OCI-LY3 (cell line): ENCODE data around the gene POLK.
"Not testable (repeated sequence)": the region's sequence is repeated elsewhere in the genome, so short reads cannot be mapped to it uniquely, and the experiment has no call there.

Source experiments
- H2AFZ ChIP-seq: fragments of 200-600, 300-600 bp; shearing (Covaris generic); 2 replicates; pipeline ENCODE4 v1.6.0; 2014; ENCODE audit warnings: antibody characterized with exemption, low read depth, low read length
- H3K27ac ChIP-seq: fragments of 200-600, 300-600 bp; sonication (generic); 2 replicates; pipeline ENCODE4 v1.5.1; 2014; ENCODE audit warnings: mild to moderate bottlenecking, low read length, moderate library complexity, mixed read lengths
- H3K27me3 ChIP-seq: fragments of 200-600, 300-600 bp; sonication (generic); 2 replicates; pipeline ENCODE4 v1.6.1; 2014; ENCODE audit warnings: low read depth, low read length, mixed read lengths
- H3K36me3 ChIP-seq: fragments of 200-600, 300-600 bp; sonication (generic); replicated peaks from 2 replicates; pipeline ENCODE3; 2014; ENCODE audit warnings: low read depth, low read length, mixed read lengths
- H3K4me1 ChIP-seq: fragments of 300-600, 200-600 bp; sonication (generic); 2 replicates; pipeline ENCODE4 v1.6.1; 2014; ENCODE audit warnings: low read length, mixed read lengths
- H3K4me2 ChIP-seq: fragments of 200-600, 300-600 bp; sonication (generic); 2 replicates; pipeline ENCODE4 v1.6.1; 2014; ENCODE audit warnings: low read length, mixed read lengths
- H3K4me3 ChIP-seq: fragments of 300-600, 200-600 bp; sonication (generic); 2 replicates; pipeline ENCODE4 v1.5.1; 2014; ENCODE audit warnings: antibody characterized with exemption, mild to moderate bottlenecking, low read length, moderate library complexity
- H3K79me2 ChIP-seq: fragments of 300-600, 200-600 bp; shearing (Covaris generic); 2 replicates; pipeline ENCODE4 v1.6.1; 2014; ENCODE audit warnings: mild to moderate bottlenecking, low read length, mixed read lengths
- H3K9ac ChIP-seq: fragments of 300-600, 200-600 bp; shearing (Covaris generic); 2 replicates; pipeline ENCODE4 v1.6.0; 2014; ENCODE audit warnings: mild to moderate bottlenecking, low read length, moderate library complexity
- H3K9me3 ChIP-seq: fragments of 200-600, 300-600 bp; shearing (Covaris generic); 2 replicates; pipeline ENCODE4 v1.6.1; 2014; ENCODE audit warnings: low read length, mixed read lengths; ENCODE audit not compliant: insufficient read depth
- H4K20me1 ChIP-seq: fragments of 200-600, 300-600 bp; sonication (generic); 2 replicates; pipeline ENCODE4 v1.6.1; 2016; ENCODE audit warnings: low read length, mixed read lengths; ENCODE audit not compliant: insufficient read depth
- CTCF ChIP-seq: fragments of 200-600, 300-600 bp; sonication (generic); IDR thresholded peaks from 2 replicates; pipeline ENCODE4 v1.5.1; 2014; ENCODE audit warnings: antibody characterized with exemption, low read length, low read depth
- EZH2phosphoT487 ChIP-seq: fragments of 200-600 bp; shearing (Covaris generic); IDR thresholded peaks from 2 replicates; pipeline ENCODE4 v1.6.1; 2018; ENCODE audit warnings: antibody characterized with exemption, mixed run types, low read depth

POLK gene

DNA sequence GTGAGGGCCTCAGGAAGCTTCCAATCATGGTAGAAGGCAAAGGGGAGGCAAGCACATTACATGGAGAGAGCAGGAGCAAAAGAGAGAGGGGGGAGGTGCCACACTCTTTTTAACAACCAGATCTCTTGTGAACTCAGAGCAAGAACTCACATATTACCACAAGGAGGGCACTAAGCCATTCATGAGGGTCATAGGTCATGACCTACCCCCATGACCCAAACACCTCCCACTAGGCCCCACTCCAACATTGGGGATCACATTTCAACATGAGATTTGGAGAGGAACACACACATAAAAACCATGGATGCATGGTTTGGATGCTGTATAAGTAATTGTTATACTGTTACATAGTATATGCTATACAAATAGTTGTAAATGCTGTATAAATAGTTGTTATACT lies 17.5 kb downstream of the POLK start:
- no peaks in the 10 kb centered on the region for H4K20me1 ChIP-seq
- peaks cover 39% of the 10 kb centered on the region for H3K79me2 ChIP-seq
- H3K9ac ChIP-seq = no peak overlapping the region
- no peaks in the 10 kb centered on the region for H3K27me3 ChIP-seq
- no peak overlapping the region for H3K27ac ChIP-seq
- H3K36me3 ChIP-seq = peaks cover 5% of the 10 kb centered on the region
- H3K4me2 ChIP-seq = no peak overlapping the region
- H3K4me1 ChIP-seq = peaks cover 29% of the 10 kb centered on the region
- TF ChIP-seq CTCF = no peak
- H3K4me3 ChIP-seq = no peak overlapping the region
- no peak overlapping the region for H2AFZ ChIP-seq
- no peaks in the 10 kb centered on the region for H3K9me3 ChIP-seq

DNA sequence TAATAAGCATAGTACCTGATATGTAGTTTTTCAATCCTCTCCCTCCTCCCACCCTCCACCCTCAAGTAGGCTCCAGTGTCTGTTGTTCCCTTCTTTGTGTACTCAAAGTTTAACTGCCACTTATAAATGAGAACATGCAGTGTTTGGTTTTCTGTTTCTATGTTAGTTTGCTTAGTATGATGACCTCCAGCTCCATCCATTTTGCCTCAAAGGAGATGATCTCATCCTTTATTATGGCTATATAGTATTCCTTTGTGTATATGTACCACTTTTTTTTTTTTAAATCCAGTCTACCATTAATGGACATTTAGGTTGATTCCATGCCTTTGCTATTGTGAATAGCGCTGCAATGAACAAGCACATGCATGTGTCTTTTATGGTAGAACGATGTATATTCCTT lies 20.5 kb downstream of the POLK start:
- Histone ChIP-seq H3K4me3 (no peak overlapping the region), H4K20me1 (no peaks in the 10 kb centered on the region), H3K9ac (no peak overlapping the region), H3K27ac (no peak overlapping the region), H3K79me2 (peaks cover 32% of the 10 kb centered on the region), H3K36me3 (peaks cover 19% of the 10 kb centered on the region), H2AFZ (no peak overlapping the region), H3K4me1 (peaks cover under 1% of the 10 kb centered on the region), H3K9me3 (no peaks in the 10 kb centered on the region), H3K4me2 (no peak overlapping the region), H3K27me3 (no peaks in the 10 kb centered on the region)
- no peak for TF ChIP-seq EZH2phosphoT487
- no peak for TF ChIP-seq CTCF

DNA sequence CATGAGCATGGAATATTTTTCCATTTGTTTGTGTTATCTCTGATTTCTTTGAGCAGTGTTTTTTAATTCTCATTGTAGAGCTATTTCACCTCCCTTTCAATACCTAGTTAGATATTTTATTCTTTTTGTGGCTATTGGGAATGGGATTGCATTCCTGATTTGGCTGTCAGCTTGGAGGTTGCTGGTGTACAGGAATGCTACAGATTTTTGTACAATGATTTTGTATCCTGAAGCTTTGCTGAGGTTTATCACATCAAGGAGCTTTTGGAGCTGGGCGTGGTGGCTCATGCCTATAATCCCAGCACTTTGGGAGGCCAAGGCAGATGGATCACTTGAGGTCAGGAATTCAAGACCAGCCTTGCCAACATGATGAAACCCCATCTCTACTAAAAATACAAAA lies 22.0 kb downstream of the POLK start:
- not testable (repeated sequence) for H3K4me2 ChIP-seq, H4K20me1 ChIP-seq, H2AFZ ChIP-seq, H3K27me3 ChIP-seq, H3K4me3 ChIP-seq, H3K9me3 ChIP-seq, H3K4me1 ChIP-seq, H3K9ac ChIP-seq, H3K27ac ChIP-seq
- Histone ChIP-seq H3K79me2 (peaks cover 29% of the 10 kb centered on the region), H3K36me3 (peaks cover 19% of the 10 kb centered on the region)

DNA sequence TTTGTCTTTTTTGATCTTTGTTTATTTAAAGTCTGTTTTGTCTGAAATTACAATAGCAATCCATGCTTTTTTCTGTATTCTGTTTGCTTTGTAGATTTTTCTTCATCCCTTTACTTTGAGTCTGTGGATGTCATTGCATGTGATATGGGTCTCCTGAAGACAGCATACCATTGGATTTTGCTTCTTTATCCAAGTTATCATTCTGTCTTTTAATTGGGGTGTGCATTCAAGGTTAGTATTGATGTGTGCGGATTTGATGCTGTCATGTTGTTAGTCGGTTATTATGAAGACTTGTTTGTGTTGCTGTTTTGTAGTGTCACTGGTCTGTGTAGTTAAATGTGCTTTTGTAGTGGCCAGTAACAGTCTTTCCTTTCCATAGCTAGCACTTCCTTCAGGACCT lies 23.0 kb downstream of the POLK start:
- Histone ChIP-seq H3K27ac (no peak overlapping the region), H3K9ac (no peak overlapping the region), H4K20me1 (no peaks in the 10 kb centered on the region), H3K4me1 (no peaks in the 10 kb centered on the region), H3K36me3 (peaks cover 19% of the 10 kb centered on the region), H3K79me2 (peaks cover 29% of the 10 kb centered on the region), H3K27me3 (no peaks in the 10 kb centered on the region), H3K4me3 (no peak overlapping the region), H2AFZ (no peak overlapping the region), H3K4me2 (no peak overlapping the region), H3K9me3 (no peaks in the 10 kb centered on the region)
- TF ChIP-seq EZH2phosphoT487 = no peak
- no peak for TF ChIP-seq CTCF

DNA sequence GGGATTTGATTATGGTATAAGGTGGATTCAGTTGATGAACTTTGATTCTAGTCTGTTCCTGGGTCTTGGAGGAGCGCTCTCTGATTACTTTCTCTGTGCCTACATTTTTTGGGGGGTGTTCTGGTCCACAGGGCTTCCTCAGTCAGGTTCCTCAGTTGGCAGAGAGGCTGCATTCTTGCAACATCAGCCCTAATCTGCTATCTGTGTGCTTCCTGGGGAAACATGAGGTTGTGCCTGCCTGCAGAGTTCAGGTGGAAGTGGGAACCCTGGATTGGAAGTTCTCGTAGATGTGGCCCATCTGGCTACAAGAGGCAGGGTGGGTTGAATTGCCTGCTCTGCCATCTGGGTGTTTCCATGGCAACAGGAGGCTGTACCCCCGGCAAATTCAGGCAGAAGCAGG lies 24.5 kb downstream of the POLK start:
- Histone ChIP-seq H2AFZ (no peak overlapping the region), H3K27ac (no peak overlapping the region), H3K4me2 (no peak overlapping the region), H3K9me3 (no peaks in the 10 kb centered on the region), H3K4me1 (no peaks in the 10 kb centered on the region), H4K20me1 (no peaks in the 10 kb centered on the region), H3K9ac (no peak overlapping the region), H3K79me2 (peaks cover 29% of the 10 kb centered on the region), H3K4me3 (no peak overlapping the region), H3K36me3 (peaks cover 19% of the 10 kb centered on the region), H3K27me3 (no peaks in the 10 kb centered on the region)
- no peak for TF ChIP-seq EZH2phosphoT487
- no peak for TF ChIP-seq CTCF
